ENCODE results near the gene PDCD4.

GRCh38 chr10:110847374-110847773 lies 24.4 kb upstream of the PDCD4 start:
- TF ChIP-seq CTCF (conservative IDR thresholded peaks at IDR 0.05 in 1 of 2, IDR thresholded peaks at IDR 0.05 in 1 of 2; ENCODE audit: extremely low read depth in 1 of 2, insufficient read depth in 1 of 2, low read depth in 1 of 2, low read length in 2 of 2) = no peak
- no peak for TF ChIP-seq EZH2 (IDR thresholded peaks at IDR 0.05; ENCODE audit: borderline replicate concordance, low read length)
